NCI-H2029 treated with DMSO at 0.1 percent for 48 hours (cell line): Measurements from ENCODE around the gene PRXL2A.
"Not testable (repeated sequence)": the region's sequence is repeated elsewhere in the genome, so short reads cannot be mapped to it uniquely, and the experiment has no call there.

Source experiments
- DNase-seq: peaks from one replicate; lab custom pipeline; 2025; lab: John Stamatoyannopoulos, UW

Gene PRXL2A

GRCh38 chr10:80475641-80476040 lies 67.3 kb downstream of the PRXL2A start:
- DNase-seq, result not testable (repeated sequence)

- DNase-seq, result no peak
Observed at GRCh38 chr10:80476685-80477084, 68.3 kb downstream of the PRXL2A start.

GRCh38 chr10:80477813-80478212 lies 69.5 kb downstream of the PRXL2A start:
- no peak for DNase-seq

GRCh38 chr10:80480373-80480772 lies 72.0 kb downstream of the PRXL2A start:
- DNase-seq, result not testable (repeated sequence)

- no peak for DNase-seq
Observed at GRCh38 chr10:80480852-80481251, 72.5 kb downstream of the PRXL2A start.

- no peak for DNase-seq
Observed at GRCh38 chr10:80484243-80484642, 75.9 kb downstream of the PRXL2A start.

GRCh38 chr10:80484676-80485075 lies 76.3 kb downstream of the PRXL2A start:
- DNase-seq, result no peak

- no peak for DNase-seq
Observed at GRCh38 chr10:80485076-80485945, 77.0 kb downstream of the PRXL2A start.

GRCh38 chr10:80485946-80486764 lies 77.8 kb downstream of the PRXL2A start:
- DNase-seq, result no peak
